K562 (cell line): Measurements from ENCODE around the gene MSTN. TPM values are rescaled to one million over a fixed set of nuclear protein-coding genes. Genes with fewer than 3 reads are reported as not detected.

ENCODE experiments used
- ATAC-seq: fragments of 200-7000 bp; cut with Tn5 transposase; 3 replicates; pipeline ENCODE4 v1.9.1; 2020; ENCODE audit warnings: moderate library complexity
- BruUV-seq: library from RNA; stranded (reverse); fragments of 400-500 nt; replicated peaks from 2 replicates; lab custom pipeline; 2021; lab: Mats Ljungman, UMichigan
- CTCF ChIA-PET: fragments of 300-600 bp; formaldehyde crosslinking; extraction: SDS; loops from one replicate; lab custom pipeline; 2021; ENCODE audit warnings: low intra/inter-chr PET ratio; lab: Yijun Ruan, JAX
- POLR2A ChIA-PET: fragments of 300-600, 350-650 bp; sonication (Branson Sonifier 250); formaldehyde crosslinking; extraction: SDS; loops from one replicate; lab custom pipeline; 2021; ENCODE audit warnings: antibody characterized with exemption, inconsistent platforms; lab: Yijun Ruan, JAX
- DNase-seq, 4 experiments: peaks; one replicate each; pipeline versions ENCODE4 v3.0.0 to v3.0.0-alpha.2; 2011 to 2018; ENCODE audit warnings: low spot score in 3 of 4, mixed read lengths in 3 of 4; ENCODE audit errors: extremely low read depth in 1 of 4
- FAIRE-seq: peaks from 2 replicates; lab custom pipeline; 2011; peaks lifted over from hg19 to GRCh38; lab: Jason Lieb, UNC
- H2AFZ ChIP-seq: 2 replicates; pipeline ENCODE4 v1.6.0; 2011; ENCODE audit warnings: low read depth, low read length, control low read depth, inconsistent platforms
- H3K27ac ChIP-seq: fragments of 200-600 bp; 3 replicates; pipeline ENCODE4 v1.8.0; 2011; ENCODE audit warnings: low read depth, mild to moderate bottlenecking, control low read depth, inconsistent platforms, low read length, moderate library complexity, mixed read lengths; ENCODE audit errors: extremely low read depth
- H3K27me3 ChIP-seq, 2 experiments: fragments of 300-600 bp in 1 of 2; 2 replicates in 1 of 2; 3 replicates in 1 of 2; pipeline versions ENCODE4 v1.6.0 to v1.8.0; 2011; ENCODE audit warnings: inconsistent platforms in 2 of 2, low read length in 2 of 2, mild to moderate bottlenecking in 1 of 2, mixed read lengths in 1 of 2, moderate library complexity in 1 of 2; ENCODE audit not compliant: control insufficient read depth in 2 of 2, insufficient read depth in 2 of 2
- H3K36me3 ChIP-seq: fragments of 300-600 bp; 3 replicates; pipeline ENCODE4 v1.8.0; 2011; ENCODE audit warnings: mild to moderate bottlenecking, low read length, inconsistent platforms; ENCODE audit not compliant: control insufficient read depth, insufficient read depth
- H3K4me1 ChIP-seq, 2 experiments: fragments of 200-600 bp in 1 of 2; replicated peaks in 1 of 2; 2 replicates in 1 of 2; 3 replicates in 1 of 2; pipeline versions ENCODE4 v1.5.1 to v1.8.0; 2011; ENCODE audit warnings: inconsistent platforms in 2 of 2, low read length in 2 of 2, mild to moderate bottlenecking in 1 of 2, mixed read lengths in 1 of 2, moderate library complexity in 1 of 2; ENCODE audit not compliant: control insufficient read depth in 2 of 2, insufficient read depth in 2 of 2
- H3K4me2 ChIP-seq: 2 replicates; pipeline ENCODE4 v1.6.1; 2011; ENCODE audit warnings: low read length, control low read depth, inconsistent platforms, mixed read lengths; ENCODE audit not compliant: insufficient read depth
- H3K4me3 ChIP-seq: fragments of 200-600 bp; sonication (generic), shearing (Covaris generic); 2 replicates; pipeline ENCODE4 v1.5.1; 2016; ENCODE audit warnings: control low read depth, inconsistent platforms
- H3K79me2 ChIP-seq: fragments of 200-600 bp; 3 replicates; pipeline ENCODE4 v1.8.0; 2011; ENCODE audit warnings: low read length, inconsistent platforms; ENCODE audit not compliant: control insufficient read depth, insufficient read depth
- H3K9ac ChIP-seq, 2 experiments: 2 replicates each; pipeline versions ENCODE4 v1.6.0 to v1.6.1; 2011; ENCODE audit warnings: low read depth in 2 of 2, low read length in 2 of 2, control low read depth in 1 of 2, inconsistent platforms in 1 of 2, mild to moderate bottlenecking in 1 of 2, mixed read lengths in 1 of 2; ENCODE audit not compliant: insufficient read depth in 1 of 2
- H3K9me1 ChIP-seq: one replicate; pipeline ENCODE4 v1.6.0; 2011; ENCODE audit warnings: inconsistent platforms, mild to moderate bottlenecking, low read length, moderate library complexity; ENCODE audit not compliant: control insufficient read depth, insufficient read depth
- H3K9me3 ChIP-seq: replicated peaks from 2 replicates; pipeline ENCODE4 v1.5.1; 2011; ENCODE audit warnings: low read depth, low read length, inconsistent platforms; ENCODE audit not compliant: control insufficient read depth, insufficient read depth
- H4K20me1 ChIP-seq: replicated peaks from 2 replicates; pipeline ENCODE4 v1.6.1; 2011; ENCODE audit warnings: low read length, inconsistent platforms, mixed read lengths; ENCODE audit not compliant: control insufficient read depth, insufficient read depth
- BCL6 ChIP-seq: fragments of 250-450 bp; sonication (Bioruptor Pico); IDR thresholded peaks from 2 replicates; pipeline ENCODE4 v1.4.0; 2020
- BDP1 ChIP-seq: IDR thresholded peaks from 3 replicates; pipeline ENCODE4 v1.6.1; 2011; ENCODE audit not compliant: insufficient read length, insufficient read depth
- CHD1 ChIP-seq: fragments of 200-600 bp; sonication (generic); IDR thresholded peaks from one replicate; pipeline ENCODE4 v1.6.1; 2012; ENCODE audit warnings: mild to moderate bottlenecking, moderate library complexity, low read length, inconsistent platforms
- CHD2 ChIP-seq: IDR thresholded peaks from 2 replicates; pipeline ENCODE4 v1.6.1; 2011; ENCODE audit warnings: low read depth, low read length
- DACH1 ChIP-seq: fragments of 450-650 bp; IDR thresholded peaks from 2 replicates; pipeline ENCODE4 v1.6.1; 2018; ENCODE audit not compliant: partially characterized antibody
- FOXK1 ChIP-seq: sonication (generic); formaldehyde crosslinking; IDR thresholded peaks from 2 replicates; pipeline ENCODE4 v1.8.0; 2022; ENCODE audit warnings: missing genetic modification reagents, mild to moderate bottlenecking, borderline replicate concordance
- GTF3C2 ChIP-seq: IDR thresholded peaks from 3 replicates; pipeline ENCODE4 v1.6.1; 2011; ENCODE audit warnings: borderline replicate concordance, mild to moderate bottlenecking, moderate library complexity; ENCODE audit not compliant: insufficient read length; ENCODE audit errors: extremely low read depth
- HDAC1 ChIP-seq, 2 experiments: fragments of 450-650 bp; IDR thresholded peaks; 2 replicates each; pipeline ENCODE4 v1.6.1; 2016 to 2017; ENCODE audit warnings: inconsistent platforms in 1 of 2, mild to moderate bottlenecking in 1 of 2, moderate library complexity in 1 of 2
- KLF13 ChIP-seq: fragments of 450-650 bp; IDR thresholded peaks from 2 replicates; pipeline ENCODE4 v1.6.1; 2016; ENCODE audit warnings: missing genetic modification characterization, low read depth, mild to moderate bottlenecking, missing compliant biosample characterization, moderate library complexity, borderline replicate concordance
- MYBL2 ChIP-seq, 2 experiments: fragments of 450-650 bp in 1 of 2; sonication (generic) in 1 of 2; formaldehyde crosslinking in 1 of 2; IDR thresholded peaks; 2 replicates each; pipeline versions ENCODE4 v1.6.1 to v1.8.1; 2017 to 2022; ENCODE audit warnings: borderline replicate concordance in 1 of 2, inconsistent platforms in 1 of 2, low read depth in 1 of 2, mild to moderate bottlenecking in 1 of 2, missing genetic modification reagents in 1 of 2, moderate library complexity in 1 of 2
- PPARD ChIP-seq: fragments of 250-450 bp; sonication (Bioruptor Pico); IDR thresholded peaks from 2 replicates; pipeline ENCODE4 v1.8.0; 2022; ENCODE audit warnings: inconsistent platforms, mild to moderate bottlenecking, moderate library complexity
- RNF2 ChIP-seq: sonication (generic); IDR thresholded peaks from 2 replicates; pipeline ENCODE4 v1.6.1; 2016
- SMARCE1 ChIP-seq: fragments of 450-650 bp; IDR thresholded peaks from 2 replicates; pipeline ENCODE4 v1.7.1; 2016; ENCODE audit warnings: mild to moderate bottlenecking
- STAT5B ChIP-seq: fragments of 250-450 bp; sonication (Bioruptor Pico); IDR thresholded peaks from 2 replicates; pipeline ENCODE4 v1.8.0; 2021; ENCODE audit warnings: mild to moderate bottlenecking, inconsistent platforms
- ZNF124 ChIP-seq: sonication (generic); formaldehyde crosslinking; IDR thresholded peaks from 2 replicates; pipeline ENCODE4 v1.8.1; 2022; ENCODE audit warnings: missing genetic modification reagents
- ZNF24 ChIP-seq: fragments of 450-650 bp; IDR thresholded peaks from 2 replicates; pipeline ENCODE4 v1.6.1; 2016
- ZNF347 ChIP-seq: fragments of 450-650 bp; formaldehyde crosslinking; IDR thresholded peaks from 2 replicates; pipeline ENCODE4 v1.4.0; 2020; ENCODE audit warnings: low read depth, mild to moderate bottlenecking, moderate library complexity
- ZNF561 ChIP-seq: fragments of 450-650 bp; formaldehyde crosslinking; conservative IDR thresholded peaks from 2 replicates; pipeline ENCODE4 v1.4.0; 2020; ENCODE audit warnings: mild to moderate bottlenecking, moderate library complexity
- WGBS: fragments of 100-300 bp; shearing (Covaris generic); methylation state at CpG from one replicate; pipeline ENCODE4 v1.1.6; 2016; ENCODE audit warnings: low coverage, mixed read lengths; ENCODE audit not compliant: insufficient coverage; ENCODE audit errors: missing lambda C conversion rate; 5-methylcytosine and 5-hydroxymethylcytosine counted together
- in situ Hi-C: fragments of 300-500 bp; cut with MboI; formaldehyde crosslinking; loops from 4 replicates; pipeline ENCODE4 v1.15.0; 2018; ENCODE audit warnings: inconsistent platforms, mixed read lengths
- intact Hi-C: fragments of 100-400 bp; cut with micrococcal nuclease; formaldehyde crosslinking; loops from 2 replicates; pipeline ENCODE4 v1.14.2; 2022
- polyA plus RNA-seq, 8 experiments: library from polyadenylated mRNA; depleted of rRNA in 4 of 8; stranded (reverse) in 5 of 8; unstranded in 3 of 8; fragments of >200 nt; fragmentation: Nextera tagmentation in 2 of 8; fragmentation: Illumina TruSeq in 1 of 8; extraction: Ambion mirVana in 2 of 8; extraction: Trizol in 1 of 8; gene quantifications; 2 replicates each; pipeline versions ENCODE4 v1.2.1 to v1.2.3, GENCODE V29; 2011 to 2014; ENCODE audit warnings: inconsistent platforms in 1 of 8, missing spikeins in 1 of 8
- total RNA-seq, 7 experiments: library from RNA; depleted of rRNA in 6 of 7; stranded (reverse); fragments of >200 nt in 6 of 7; fragmentation: Illumina TruSeq in 2 of 7; extraction: Trizol in 2 of 7; gene quantifications; 2 replicates each; pipeline versions ENCODE4 v1.2.1 to v1.2.3, GENCODE V29; 2011 to 2021; ENCODE audit warnings: low replicate concordance in 1 of 7
- TF ChIP-seq, protein P1 (sequence below): fragments of 450-650 bp; IDR thresholded peaks from 2 replicates; pipeline ENCODE4 v1.7.1; 2018; ENCODE audit warnings: mild to moderate bottlenecking, low read depth; ENCODE audit not compliant: partially characterized antibody

Gene MSTN
- total and polyA plus RNA-seq, 9 of the 15 experiments (the other 6 are each of a cell fraction or from before 2014, with no cell fraction given): not detected

- TF ChIP-seq, protein P1, sequence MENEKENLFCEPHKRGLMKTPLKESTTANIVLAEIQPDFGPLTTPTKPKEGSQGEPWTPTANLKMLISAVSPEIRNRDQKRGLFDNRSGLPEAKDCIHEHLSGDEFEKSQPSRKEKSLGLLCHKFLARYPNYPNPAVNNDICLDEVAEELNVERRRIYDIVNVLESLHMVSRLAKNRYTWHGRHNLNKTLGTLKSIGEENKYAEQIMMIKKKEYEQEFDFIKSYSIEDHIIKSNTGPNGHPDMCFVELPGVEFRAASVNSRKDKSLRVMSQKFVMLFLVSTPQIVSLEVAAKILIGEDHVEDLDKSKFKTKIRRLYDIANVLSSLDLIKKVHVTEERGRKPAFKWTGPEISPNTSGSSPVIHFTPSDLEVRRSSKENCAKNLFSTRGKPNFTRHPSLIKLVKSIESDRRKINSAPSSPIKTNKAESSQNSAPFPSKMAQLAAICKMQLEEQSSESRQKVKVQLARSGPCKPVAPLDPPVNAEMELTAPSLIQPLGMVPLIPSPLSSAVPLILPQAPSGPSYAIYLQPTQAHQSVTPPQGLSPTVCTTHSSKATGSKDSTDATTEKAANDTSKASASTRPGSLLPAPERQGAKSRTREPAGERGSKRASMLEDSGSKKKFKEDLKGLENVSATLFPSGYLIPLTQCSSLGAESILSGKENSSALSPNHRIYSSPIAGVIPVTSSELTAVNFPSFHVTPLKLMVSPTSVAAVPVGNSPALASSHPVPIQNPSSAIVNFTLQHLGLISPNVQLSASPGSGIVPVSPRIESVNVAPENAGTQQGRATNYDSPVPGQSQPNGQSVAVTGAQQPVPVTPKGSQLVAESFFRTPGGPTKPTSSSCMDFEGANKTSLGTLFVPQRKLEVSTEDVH: no peak
- TF ChIP-seq PPARD: no peak
- no peak for TF ChIP-seq FOXK1 (CRISPR knock-in tag)
Observed at GRCh38 chr2:190060019-190060418, 2.5 kb downstream of the MSTN start (continued).

GRCh38 chr2:190053426-190053825 lies 9.1 kb downstream of the MSTN start:
- intact Hi-C loops (no loop called here), in situ Hi-C loops (loop anchor here (25.0 kb wide), 1 partner anchor 566 kb away; no protein-coding TSS in a partner anchor)
- DNase-seq (no peak), ATAC-seq (no peak), FAIRE-seq (no peak)
- Histone ChIP-seq H3K9ac (no peak overlapping the region), H3K4me1 (no peaks in the 10 kb centered on the region), H3K27me3 (no peaks in the 10 kb centered on the region), H2AFZ (no peak overlapping the region), H4K20me1 (no peaks in the 10 kb centered on the region), H3K9me3 (no peaks in the 10 kb centered on the region), H3K9me1 (no peaks in the 10 kb centered on the region), H3K36me3 (no peaks in the 10 kb centered on the region), H3K4me3 (no peak overlapping the region), H3K27ac (no peak overlapping the region), H3K4me2 (no peak overlapping the region), H3K79me2 (no peaks in the 10 kb centered on the region)
- ChIA-PET CTCF (no interaction called here), POLR2A (no interaction called here)
- 26% methylated on average over 5 of the region's 5 CpGs for WGBS
- TF ChIP-seq ZNF347 (CRISPR knock-in tag): no peak
- no peak for TF ChIP-seq MYBL2 (IDR thresholded peaks at IDR 0.05; ENCODE audit: low read depth)
- TF ChIP-seq MYBL2 (CRISPR knock-in tag; IDR thresholded peaks at IDR 0.05; ENCODE audit: borderline replicate concordance): no peak
- TF ChIP-seq ZNF561 (CRISPR knock-in tag): no peak
- TF ChIP-seq GTF3C2: no peak
- no peak for TF ChIP-seq DACH1
- no peak for TF ChIP-seq CHD2
- TF ChIP-seq KLF13 (tag): no peak
- TF ChIP-seq ZNF124 (CRISPR knock-in tag): no peak
- no peak for TF ChIP-seq HDAC1 (IDR thresholded peaks at IDR 0.05)
- TF ChIP-seq BDP1: no peak
- TF ChIP-seq SMARCE1: no peak
- TF ChIP-seq BCL6 (CRISPR knock-in tag): no peak
- TF ChIP-seq RNF2: no peak
- no peak for TF ChIP-seq STAT5B (CRISPR knock-in tag)
- TF ChIP-seq ZNF24: no peak
- no peak for TF ChIP-seq CHD1
- no TSS peak for BruUV-seq
